ENCODE data around the gene OR4K5. TPM values are rescaled to one million over a fixed set of nuclear protein-coding genes. Genes with fewer than 3 reads are reported as not detected.
"Not testable (repeated sequence)": the region's sequence is repeated elsewhere in the genome, so short reads cannot be mapped to it uniquely, and the experiment has no call there.

OR4K5 gene
- not detected in 2 replicates for total RNA-seq

DNA sequence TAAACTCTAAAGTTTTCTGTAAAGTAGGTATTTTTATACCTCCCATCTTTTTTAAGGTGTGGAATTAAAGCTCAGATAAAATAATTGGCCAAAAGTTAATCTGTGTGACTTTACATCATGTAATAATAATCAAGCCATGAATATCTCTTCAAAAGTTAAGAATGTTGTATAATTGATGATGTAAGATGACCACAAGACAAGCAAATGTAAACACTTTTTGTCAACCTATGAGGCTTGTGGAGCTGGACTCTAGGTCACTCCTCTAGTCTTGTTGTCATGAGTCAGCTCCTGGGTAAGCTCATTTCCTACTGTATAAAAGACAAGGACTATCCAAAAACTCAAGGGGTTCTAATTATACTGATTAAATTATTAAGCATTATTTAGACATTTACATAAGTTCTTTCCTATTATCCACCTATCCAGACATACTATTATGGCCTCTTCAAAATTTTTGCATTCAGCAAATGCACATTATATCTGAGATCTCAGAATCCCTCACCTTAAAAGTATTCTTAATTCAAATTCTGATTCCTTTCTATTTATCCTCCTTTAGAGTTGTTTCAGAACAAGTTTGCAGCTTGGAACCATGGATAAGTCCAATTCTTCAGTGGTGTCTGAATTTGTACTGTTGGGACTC, at the start of gene OR4K5:
OR4K5 (plus strand) TSS at position 587 of the 637 bp plus-strand sequence; CDS start at position 587, 0 bp downstream.
- DNase-seq (ENCODE audit: low read depth) = no peak

GRCh38 chr14:19873178-19873577, 47.2 kb upstream of the OR4K5 start:
- no peak for DNase-seq (ENCODE audit: low read depth)

GRCh38 chr14:19874842-19875241, 45.6 kb upstream of the OR4K5 start, which contains the start of gene OR4K2:
Gene OR4K2 (plus strand): TSS chr14:19875142. CDS start chr14:19876268, 1,126 bp downstream.
- no peak for DNase-seq (ENCODE audit: low read depth)

DNA sequence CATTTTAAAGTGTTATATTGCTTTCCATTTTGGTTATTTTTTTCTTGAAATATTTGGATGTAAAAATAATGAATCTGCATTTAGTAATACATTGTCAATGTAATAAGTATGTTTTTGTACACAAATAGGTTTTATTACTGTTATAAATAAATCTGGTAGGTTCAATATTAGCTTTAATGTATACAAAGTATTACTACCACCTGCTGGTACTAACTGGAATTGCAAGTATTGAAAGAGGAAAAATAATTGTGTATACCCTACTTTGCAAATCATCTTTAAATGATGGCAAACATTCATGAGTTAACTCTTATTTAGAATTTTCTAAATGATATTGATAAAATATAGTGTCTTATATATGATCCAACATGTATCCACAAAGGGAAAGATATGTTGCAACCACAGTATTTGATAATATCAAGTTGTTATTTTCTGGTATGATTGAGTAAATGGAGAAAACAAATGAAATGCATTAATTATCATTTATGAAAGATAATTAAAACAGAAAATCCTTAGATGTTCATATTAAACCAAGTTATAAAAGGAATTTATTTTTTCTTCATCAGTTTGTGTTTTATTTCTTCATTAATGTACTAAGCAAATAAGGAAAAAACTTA, 42.3 kb upstream of the OR4K5 start:
- no peak for DNase-seq (ENCODE audit: low read depth)

- no peak for DNase-seq (ENCODE audit: low read depth)
Measured at GRCh38 chr14:19895282-19895681, 25.1 kb upstream of the OR4K5 start.

- DNase-seq (ENCODE audit: low read depth) = no peak
Measured at GRCh38 chr14:19900999-19901398, 19.4 kb upstream of the OR4K5 start.

DNA sequence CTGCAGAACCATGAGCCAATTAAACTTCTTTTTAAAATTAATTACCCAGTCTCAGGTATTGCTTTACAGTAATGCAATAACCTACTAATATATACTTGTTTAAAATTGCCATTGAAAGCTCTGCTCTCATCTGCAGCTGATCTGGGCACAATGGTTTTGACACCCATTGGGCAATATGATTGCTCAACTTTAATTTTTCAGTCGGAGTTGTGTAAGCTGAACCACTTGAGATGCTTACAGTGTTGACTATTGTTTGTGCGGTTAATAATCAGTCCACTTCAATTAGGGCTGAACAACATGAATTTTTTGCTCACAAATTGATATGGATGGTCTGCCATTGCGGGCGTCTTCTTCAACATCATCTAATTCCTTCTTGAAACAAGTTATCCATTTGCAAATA, 18.0 kb upstream of the OR4K5 start:
- no peak for DNase-seq (ENCODE audit: low read depth)

DNA sequence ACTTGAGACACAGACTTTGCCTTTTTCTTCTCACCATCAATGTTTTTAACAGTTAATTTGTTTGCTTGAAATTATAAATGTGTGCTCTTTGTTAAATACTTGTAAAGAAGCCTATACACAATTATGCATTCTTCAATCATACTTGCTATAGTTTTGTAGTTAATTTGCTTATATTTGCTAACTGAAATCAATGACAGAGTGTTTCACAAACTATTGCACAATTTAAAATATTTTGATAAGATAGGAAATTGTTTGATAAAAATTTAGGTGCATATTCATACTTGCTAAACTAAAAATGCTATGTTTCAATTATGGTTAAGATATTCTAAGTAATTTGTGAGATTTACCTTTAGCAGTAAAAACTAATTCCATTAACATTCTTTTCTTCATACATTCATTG, 13.7 kb upstream of the OR4K5 start:
- DNase-seq (ENCODE audit: low read depth) = no peak

DNA sequence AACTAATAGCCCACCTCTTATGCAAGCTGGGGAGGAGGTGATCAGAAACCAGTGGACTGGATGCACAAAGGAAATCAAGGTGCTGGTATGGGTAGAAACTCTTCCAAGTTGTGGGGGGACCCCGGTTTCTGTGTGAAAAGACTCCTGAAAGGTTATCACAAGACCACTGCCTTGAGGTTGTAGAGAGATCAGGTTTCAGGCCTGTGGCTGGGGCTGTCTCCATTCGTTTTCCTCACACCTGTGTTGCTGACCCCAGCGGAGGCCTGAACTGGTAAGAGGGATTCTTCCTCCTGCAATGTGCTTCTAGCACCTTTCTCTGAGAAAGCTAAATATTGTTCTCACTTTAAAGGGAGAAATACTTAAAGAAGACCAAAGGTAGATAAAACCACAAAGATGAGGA, 9.3 kb upstream of the OR4K5 start:
- DNase-seq (ENCODE audit: low read depth) = no peak

GRCh38 chr14:19917243-19917642, 3.2 kb upstream of the OR4K5 start:
- no peak for DNase-seq (ENCODE audit: low read depth)

- DNase-seq (ENCODE audit: low read depth) = no peak
Measured at GRCh38 chr14:19917955-19918518, 2.4 kb upstream of the OR4K5 start.

DNA sequence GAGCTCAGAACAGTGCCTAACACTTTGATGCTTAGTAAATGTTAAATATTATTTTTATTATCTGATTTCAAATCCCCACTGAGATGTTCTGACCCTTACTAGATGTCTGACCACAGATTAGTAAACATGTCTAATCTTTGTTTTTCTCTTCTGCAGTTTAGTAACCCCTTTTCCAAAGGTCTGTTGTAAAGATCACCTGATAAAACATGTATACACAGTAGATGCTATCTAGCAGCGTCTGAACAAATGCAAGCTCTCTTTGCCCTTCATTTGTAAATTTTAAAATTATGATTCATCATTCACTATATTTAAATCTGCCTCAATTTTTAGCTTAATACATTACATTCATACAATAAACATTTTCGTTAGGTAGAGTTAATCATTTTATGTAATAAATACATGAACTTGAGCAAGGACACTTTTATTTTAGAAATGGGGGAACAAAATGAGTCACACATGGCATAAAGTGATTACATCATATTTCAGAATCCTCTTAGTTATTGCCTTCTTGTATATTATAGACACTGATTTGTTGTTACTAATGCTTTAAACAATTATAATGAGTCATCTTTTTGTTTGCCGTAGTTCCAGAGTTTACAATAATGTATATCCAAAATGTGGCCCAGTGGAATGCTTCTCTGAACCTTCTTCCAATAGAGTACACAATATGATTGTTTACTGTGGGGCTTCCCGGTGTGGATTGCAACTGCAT, 1.7 kb upstream of the OR4K5 start:
- no peak for DNase-seq (ENCODE audit: low read depth)

- no peak for DNase-seq (ENCODE audit: low read depth)
Measured at GRCh38 chr14:19930617-19931016, 10.2 kb downstream of the OR4K5 start, which contains the start of gene OR4K1. Gene OR4K1 (plus strand): TSS chr14:19930917. CDS start chr14:19935667, 4,750 bp downstream.

- DNase-seq (ENCODE audit: low read depth) = no peak
Measured at GRCh38 chr14:19941668-19942067, 21.3 kb downstream of the OR4K5 start.

GRCh38 chr14:19947413-19948090, 27.1 kb downstream of the OR4K5 start:
- no peak for DNase-seq (ENCODE audit: low read depth)

DNA sequence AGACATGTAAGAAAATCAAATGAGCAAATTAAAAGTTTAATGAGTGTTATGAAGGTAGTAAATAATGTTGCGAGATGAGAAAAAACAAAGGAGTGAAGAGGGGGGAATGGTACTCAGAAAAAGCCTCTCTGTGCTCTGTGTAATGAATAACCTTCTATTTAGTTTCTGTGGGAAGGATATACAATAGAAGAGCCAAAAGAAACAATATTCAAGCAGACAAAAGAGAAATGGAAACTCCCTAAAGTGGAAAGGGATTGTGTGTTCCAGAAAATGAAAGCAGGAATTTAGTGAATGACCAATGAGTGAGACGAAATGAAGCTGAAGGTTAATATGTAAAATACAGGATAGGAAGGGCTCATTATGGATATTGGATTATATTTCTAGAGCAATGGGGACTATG, 28.8 kb downstream of the OR4K5 start:
- DNase-seq (ENCODE audit: low read depth) = no peak

DNA sequence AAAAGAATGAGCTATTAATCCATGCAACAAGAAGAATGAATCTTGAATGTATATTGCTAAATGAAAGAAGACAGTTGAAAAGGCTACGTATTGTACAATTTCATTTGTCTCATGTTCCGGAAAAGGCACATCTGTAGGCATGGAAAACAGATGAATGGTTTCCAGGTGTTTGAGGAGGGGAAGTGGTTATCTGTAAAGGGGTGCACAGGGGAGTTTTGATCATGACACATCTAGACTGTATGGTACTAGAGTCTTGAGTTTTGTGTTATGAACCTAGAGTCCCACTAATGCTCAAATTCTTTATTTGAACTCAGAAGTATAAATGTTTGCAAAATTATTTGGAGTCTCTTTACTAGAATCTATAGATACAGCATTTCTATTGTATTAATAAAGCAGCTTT, 49.3 kb downstream of the OR4K5 start:
- not testable (repeated sequence) for DNase-seq (ENCODE audit: low read depth)

Other genes starting within 250 kb of the OR4K5 start
- gene OR11H2, start 206.7 kb upstream of the OR4K5 start, total RNA-seq = not detected in 2 replicates
- gene OR4Q3, start 177.0 kb upstream of the OR4K5 start, total RNA-seq = not detected in 2 replicates
- not detected in 2 replicates for gene OR4M1, start 147.1 kb upstream of the OR4K5 start, total RNA-seq
- gene OR4N2, start 116.8 kb upstream of the OR4K5 start, total RNA-seq = not detected in 2 replicates
- gene OR4K2, start 45.5 kb upstream of the OR4K5 start, total RNA-seq = not detected in 2 replicates
- not detected in 2 replicates for gene OR4K1, start 10.3 kb downstream of the OR4K5 start, total RNA-seq
- not detected in 2 replicates for gene OR4K15, start 55.0 kb downstream of the OR4K5 start, total RNA-seq
- gene OR4Q2, start 81.6 kb downstream of the OR4K5 start, total RNA-seq = not detected in 2 replicates
- gene OR4K14, start 98.7 kb downstream of the OR4K5 start, total RNA-seq = not detected in 2 replicates
- not detected in 2 replicates for gene OR4K13, start 115.4 kb downstream of the OR4K5 start, total RNA-seq
- not detected in 2 replicates for gene OR4L1, start 139.4 kb downstream of the OR4K5 start, total RNA-seq
- not detected in 2 replicates for gene OR4K17, start 190.1 kb downstream of the OR4K5 start, total RNA-seq
- gene OR4N5, start 218.2 kb downstream of the OR4K5 start, total RNA-seq = not detected in 2 replicates

All from renal cortical epithelial cell (primary cell).